PFSK-1 (cell line): ENCODE measurements around the gene ELOVL6.

ENCODE experiments used
- FOXP2 ChIP-seq: optimal IDR thresholded peaks from 2 replicates; pipeline ENCODE3; 2011; ENCODE audit warnings: borderline replicate concordance, control low read depth, inconsistent platforms; ENCODE audit not compliant: insufficient read depth; ENCODE audit errors: extremely low read length, extremely low read depth
- POLR2AphosphoS5 ChIP-seq: IDR thresholded peaks from 2 replicates; pipeline ENCODE4 v1.6.1; 2012; ENCODE audit warnings: low read depth, mild to moderate bottlenecking, control low read depth, low read length, moderate library complexity
- SIN3A ChIP-seq: IDR thresholded peaks from 2 replicates; pipeline ENCODE4 v1.6.1; 2012; ENCODE audit warnings: mild to moderate bottlenecking, low read length, moderate library complexity, borderline replicate concordance; ENCODE audit not compliant: insufficient read depth
- TAF1 ChIP-seq: IDR thresholded peaks from 2 replicates; pipeline ENCODE4 v1.6.1; 2012; ENCODE audit warnings: low read length, control low read depth, borderline replicate concordance; ENCODE audit not compliant: insufficient read depth
- TF ChIP-seq, protein P1 (sequence below), 2 experiments: IDR thresholded peaks; 2 replicates each; pipeline versions ENCODE4 v1.6.1 to v1.8.0; 2011 to 2012; ENCODE audit warnings: low read depth in 2 of 2, low read length in 2 of 2, control low read depth in 1 of 2, inconsistent platforms in 1 of 2, mild to moderate bottlenecking in 1 of 2, moderate library complexity in 1 of 2; ENCODE audit not compliant: insufficient read depth in 1 of 2

ELOVL6 gene

DNA sequence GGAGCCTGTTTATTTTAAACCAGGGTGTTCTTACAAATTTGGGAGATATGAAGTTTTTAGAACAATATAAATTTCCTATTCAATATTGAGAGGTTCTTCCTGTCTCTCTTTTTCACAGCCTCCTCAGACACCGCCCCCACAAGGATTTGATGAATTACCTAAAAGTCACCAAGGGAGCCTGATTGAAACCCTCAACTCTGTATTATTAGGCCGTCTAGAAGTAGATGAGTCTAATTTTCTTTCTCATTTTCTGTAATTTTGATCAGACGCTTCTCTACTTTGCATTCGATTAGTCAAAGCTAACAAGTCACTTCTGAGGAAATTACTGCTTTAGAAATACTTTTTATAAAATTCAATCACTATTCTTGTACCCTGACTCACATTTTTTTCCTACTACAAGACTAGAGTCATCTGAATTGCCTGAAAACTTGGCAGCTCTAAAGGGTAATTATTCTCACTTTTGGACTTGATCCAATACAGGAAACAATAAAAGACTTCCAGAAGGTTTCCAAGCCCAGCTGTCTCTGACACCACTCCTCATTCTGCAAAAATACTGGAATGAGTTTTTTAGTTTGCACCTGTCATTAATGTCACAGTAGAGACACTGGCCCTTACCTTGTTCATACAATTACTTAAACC, 111.2 kb downstream of the ELOVL6 start:
- TF ChIP-seq, protein P1, sequence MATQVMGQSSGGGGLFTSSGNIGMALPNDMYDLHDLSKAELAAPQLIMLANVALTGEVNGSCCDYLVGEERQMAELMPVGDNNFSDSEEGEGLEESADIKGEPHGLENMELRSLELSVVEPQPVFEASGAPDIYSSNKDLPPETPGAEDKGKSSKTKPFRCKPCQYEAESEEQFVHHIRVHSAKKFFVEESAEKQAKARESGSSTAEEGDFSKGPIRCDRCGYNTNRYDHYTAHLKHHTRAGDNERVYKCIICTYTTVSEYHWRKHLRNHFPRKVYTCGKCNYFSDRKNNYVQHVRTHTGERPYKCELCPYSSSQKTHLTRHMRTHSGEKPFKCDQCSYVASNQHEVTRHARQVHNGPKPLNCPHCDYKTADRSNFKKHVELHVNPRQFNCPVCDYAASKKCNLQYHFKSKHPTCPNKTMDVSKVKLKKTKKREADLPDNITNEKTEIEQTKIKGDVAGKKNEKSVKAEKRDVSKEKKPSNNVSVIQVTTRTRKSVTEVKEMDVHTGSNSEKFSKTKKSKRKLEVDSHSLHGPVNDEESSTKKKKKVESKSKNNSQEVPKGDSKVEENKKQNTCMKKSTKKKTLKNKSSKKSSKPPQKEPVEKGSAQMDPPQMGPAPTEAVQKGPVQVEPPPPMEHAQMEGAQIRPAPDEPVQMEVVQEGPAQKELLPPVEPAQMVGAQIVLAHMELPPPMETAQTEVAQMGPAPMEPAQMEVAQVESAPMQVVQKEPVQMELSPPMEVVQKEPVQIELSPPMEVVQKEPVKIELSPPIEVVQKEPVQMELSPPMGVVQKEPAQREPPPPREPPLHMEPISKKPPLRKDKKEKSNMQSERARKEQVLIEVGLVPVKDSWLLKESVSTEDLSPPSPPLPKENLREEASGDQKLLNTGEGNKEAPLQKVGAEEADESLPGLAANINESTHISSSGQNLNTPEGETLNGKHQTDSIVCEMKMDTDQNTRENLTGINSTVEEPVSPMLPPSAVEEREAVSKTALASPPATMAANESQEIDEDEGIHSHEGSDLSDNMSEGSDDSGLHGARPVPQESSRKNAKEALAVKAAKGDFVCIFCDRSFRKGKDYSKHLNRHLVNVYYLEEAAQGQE (IDR thresholded peaks at IDR 0.05; ENCODE audit: insufficient read depth in 1 of 2, low read depth in 2 of 2, low read length in 2 of 2), result no peak
- no peak for TF ChIP-seq FOXP2
- TF ChIP-seq TAF1, result no peak
- TF ChIP-seq POLR2AphosphoS5, result no peak
- TF ChIP-seq SIN3A, result no peak

DNA sequence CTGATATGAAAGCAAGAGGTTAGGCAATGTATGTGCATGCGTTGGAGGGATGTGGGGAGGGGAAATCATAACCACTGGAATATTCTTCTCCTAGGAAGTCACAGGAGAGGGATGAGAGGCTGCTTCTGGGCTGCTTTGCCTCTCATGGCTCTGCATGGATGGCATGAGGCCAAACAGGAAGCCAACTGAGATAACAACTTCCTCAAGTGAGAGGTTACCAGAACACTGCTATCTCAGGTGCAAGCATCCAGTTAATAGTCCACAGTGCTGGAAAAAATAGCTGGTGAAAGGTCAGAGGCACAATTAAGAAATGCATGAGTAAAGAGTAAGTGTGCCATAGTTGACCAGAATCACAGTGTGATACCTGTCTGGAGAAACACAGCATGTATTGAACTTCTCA, 113.3 kb downstream of the ELOVL6 start:
- no peak for TF ChIP-seq TAF1
- TF ChIP-seq FOXP2, result no peak
- TF ChIP-seq, protein P1 (IDR thresholded peaks at IDR 0.05; ENCODE audit: insufficient read depth in 1 of 2, low read depth in 2 of 2, low read length in 2 of 2), result no peak
- TF ChIP-seq POLR2AphosphoS5, result no peak
- TF ChIP-seq SIN3A, result no peak

DNA sequence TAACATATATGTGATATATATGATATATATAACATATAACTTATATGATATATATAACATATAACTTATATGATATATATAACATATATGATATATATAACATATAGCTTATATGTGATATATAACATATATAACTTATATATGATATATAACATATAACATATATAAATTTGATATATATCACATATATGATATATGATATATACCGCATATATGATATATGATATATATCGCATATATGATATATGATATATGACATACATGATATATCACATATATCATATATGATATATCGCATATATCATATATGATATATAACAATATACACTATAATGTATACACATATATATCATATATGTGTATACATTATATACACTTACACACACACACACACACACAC, 114.3 kb downstream of the ELOVL6 start:
- TF ChIP-seq, protein P1 (IDR thresholded peaks at IDR 0.05; ENCODE audit: insufficient read depth in 1 of 2, low read depth in 2 of 2, low read length in 2 of 2), result no peak
- no peak for TF ChIP-seq SIN3A
- TF ChIP-seq POLR2AphosphoS5, result no peak
- TF ChIP-seq FOXP2, result no peak
- no peak for TF ChIP-seq TAF1

DNA sequence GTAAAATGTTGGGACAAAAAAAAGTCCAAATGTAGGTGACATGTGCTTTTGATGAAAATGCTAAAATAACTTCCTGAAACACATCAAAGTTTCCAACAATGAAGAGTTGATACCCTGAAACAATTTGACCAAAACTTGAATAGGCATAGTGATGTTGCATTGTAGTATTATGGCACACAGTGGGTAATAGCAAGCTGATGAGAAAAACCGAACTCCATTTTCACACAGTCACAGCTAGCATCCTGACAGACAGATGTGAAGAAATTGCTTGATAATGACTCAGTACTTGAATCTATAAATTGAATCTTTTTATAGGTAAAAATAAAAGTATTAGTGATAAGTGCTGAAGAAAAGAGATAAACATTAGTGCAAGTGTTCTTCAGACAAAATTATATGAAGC, 122.5 kb downstream of the ELOVL6 start:
- TF ChIP-seq, protein P1 (IDR thresholded peaks at IDR 0.05; ENCODE audit: insufficient read depth in 1 of 2, low read depth in 2 of 2, low read length in 2 of 2), result no peak
- TF ChIP-seq SIN3A (no peak), TAF1 (no peak)

DNA sequence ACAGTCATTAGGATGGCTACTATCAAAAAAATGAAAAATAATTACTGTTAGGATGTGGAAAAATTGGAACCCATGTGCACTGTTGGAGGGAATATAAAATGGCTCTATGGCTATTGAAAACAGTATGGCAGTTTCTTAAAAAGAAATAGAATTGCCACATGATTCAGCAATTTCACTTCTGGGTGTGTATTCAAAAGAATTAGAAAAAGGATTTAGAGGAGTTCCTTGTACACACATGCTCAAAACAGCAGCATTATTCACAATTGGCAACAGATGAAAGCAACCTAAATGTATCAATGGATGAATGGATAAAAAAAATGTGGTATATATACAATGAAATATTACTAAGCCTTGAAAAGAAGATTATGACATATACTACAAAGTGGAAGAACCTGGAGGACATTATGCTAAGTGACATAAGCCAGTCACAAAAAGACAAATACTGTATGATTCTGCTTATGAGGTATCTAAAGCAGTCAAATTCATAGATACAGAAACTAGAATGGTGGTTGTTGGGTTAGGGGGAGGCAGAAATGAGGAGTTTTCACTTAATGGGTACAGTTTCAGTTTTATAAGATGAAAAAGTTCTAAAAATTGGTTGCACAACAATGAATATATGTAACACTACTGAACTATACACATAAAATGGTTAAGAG, 123.2 kb downstream of the ELOVL6 start:
- no peak for TF ChIP-seq SIN3A
- no peak for TF ChIP-seq TAF1
- TF ChIP-seq, protein P1 (IDR thresholded peaks at IDR 0.05; ENCODE audit: insufficient read depth in 1 of 2, low read depth in 2 of 2, low read length in 2 of 2), result no peak
